ENCODE measurements around the gene RNF215. TPM values are rescaled to one million over a fixed set of nuclear protein-coding genes. Genes with fewer than 3 reads are reported as not detected.

RNF215 gene
- 17.5 and 25.2 TPM in 2 replicates for total RNA-seq

DNA sequence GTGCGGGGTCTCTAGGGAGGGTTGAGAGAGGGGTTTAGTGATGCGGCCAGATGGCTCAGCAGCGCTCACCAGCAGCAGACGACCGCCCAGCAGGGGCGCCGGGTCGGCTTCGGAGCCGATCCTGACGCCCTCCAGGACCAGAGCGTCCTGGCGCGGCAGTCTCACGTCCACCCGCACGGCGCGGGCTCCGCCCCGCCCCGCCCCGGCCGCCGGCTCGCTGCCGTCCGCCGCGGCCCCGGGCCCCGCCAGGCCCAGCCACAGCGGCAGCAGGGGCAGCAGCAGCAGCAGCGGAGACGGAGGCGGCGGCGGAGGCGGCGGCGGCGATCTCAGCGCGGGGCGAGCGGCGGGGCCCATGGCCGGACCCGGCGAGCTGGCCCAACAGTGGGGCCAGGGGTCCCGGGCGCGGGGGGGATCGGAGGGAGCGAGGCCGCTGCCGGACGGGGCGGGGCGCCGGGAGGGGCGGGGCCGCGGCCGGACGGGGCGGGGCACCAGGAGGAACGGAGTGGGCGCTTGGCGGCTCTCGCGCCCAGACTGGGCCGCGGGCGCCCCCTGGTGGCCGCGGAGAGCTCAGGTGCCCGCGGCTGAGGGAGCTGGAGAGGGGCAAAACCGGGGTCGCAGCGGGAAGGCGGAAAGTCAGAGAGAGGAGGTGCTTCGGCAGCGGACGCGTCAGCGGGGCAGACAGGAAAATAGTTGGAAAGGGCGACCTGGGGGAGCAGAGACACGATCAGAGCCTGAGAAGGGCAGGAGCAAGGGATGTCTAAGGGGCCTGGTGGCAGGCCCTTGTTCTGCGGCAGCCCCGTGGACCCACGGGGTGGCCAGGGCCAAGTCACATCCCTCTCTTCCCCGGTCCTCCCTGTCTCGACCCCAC is at the start of gene RNF215:
Gene RNF215 (minus strand): TSS at position 452 of the 868 bp plus-strand sequence. CDS start 98 bp downstream, at position 354.

DNA sequence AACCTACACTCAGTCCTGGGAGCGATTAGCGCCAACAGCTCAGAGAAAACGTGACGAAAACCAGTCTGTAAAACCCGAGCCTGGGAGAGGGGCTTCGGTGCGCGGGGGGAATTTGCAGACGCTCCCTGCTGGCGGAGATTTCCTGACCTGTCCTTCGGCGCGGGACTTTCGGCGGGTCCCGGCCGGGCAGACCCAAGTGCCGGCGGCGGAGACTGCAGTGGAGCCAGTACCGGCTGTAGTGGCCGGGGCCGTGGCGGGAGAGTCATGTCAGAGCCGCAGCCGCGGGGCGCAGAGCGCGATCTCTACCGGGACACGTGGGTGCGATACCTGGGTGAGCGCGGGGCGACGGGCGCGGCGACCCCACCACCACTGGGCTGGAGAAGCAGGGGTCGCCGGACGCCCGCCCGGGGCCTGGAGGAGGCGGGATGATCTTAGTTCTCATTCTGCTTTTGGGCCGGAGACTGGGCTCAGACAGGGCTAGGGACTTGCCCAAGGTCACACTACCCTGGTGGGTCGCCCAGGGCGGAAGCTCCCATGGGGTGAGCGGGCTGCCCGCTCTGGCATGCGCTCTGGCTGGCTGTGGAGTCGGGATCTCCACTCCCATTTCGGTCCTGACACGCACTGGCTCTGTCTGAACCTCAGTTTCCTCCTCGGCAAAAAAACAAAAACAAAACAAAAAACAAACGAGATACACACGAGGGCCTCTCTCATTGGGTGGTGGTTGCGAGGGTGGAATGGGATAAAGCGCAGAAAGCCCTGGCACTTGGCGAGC is 38.6 kb upstream of the RNF215 start, which contains the start of gene MTFP1:
Gene MTFP1 (plus strand): TSS at position 153 of the 772 bp plus-strand sequence. CDS start 112 bp downstream, at position 265.

DNA sequence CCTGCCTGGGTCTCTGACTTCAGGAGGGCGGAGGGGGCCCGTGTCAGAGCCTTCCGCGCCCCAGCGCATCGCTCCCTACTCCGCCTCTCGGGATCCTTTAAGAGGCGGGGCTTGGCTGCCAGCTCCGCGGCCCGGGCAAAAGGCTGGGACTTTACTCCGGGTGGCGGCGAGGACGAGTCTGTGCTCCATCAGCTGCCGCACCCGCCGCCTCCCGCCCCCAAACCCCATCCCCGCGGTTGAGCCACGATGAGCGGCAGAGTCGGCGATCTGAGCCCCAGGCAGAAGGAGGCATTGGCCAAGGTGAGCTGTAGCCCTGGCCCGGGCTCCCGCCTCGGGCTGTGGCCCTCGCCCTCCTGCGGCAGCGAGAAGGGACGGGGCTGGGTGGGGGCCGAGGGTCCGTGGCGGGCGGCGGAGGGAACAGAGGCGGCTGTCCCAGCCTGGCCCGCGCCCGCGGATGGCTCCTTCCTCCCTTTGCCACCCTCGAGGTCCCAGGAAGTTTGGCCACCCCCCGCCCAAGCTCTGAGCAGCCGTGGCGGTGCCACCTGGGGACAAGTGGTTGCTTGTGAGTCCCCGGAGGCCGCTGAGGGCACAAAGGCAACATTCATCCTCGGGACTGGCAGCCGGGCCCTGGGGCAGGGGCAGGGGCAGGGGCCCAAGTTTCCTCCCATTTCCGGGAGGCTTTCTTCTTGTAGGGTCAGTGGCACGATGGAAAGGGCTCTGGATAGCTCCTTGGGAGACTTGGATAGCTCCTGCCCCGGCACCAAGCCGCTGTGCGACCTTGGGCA is 9.9 kb upstream of the RNF215 start, which contains the start of gene SEC14L2:
Gene SEC14L2 (plus strand): TSS at position 148 of the 785 bp plus-strand sequence. CDS start 99 bp downstream, at position 247.

DNA sequence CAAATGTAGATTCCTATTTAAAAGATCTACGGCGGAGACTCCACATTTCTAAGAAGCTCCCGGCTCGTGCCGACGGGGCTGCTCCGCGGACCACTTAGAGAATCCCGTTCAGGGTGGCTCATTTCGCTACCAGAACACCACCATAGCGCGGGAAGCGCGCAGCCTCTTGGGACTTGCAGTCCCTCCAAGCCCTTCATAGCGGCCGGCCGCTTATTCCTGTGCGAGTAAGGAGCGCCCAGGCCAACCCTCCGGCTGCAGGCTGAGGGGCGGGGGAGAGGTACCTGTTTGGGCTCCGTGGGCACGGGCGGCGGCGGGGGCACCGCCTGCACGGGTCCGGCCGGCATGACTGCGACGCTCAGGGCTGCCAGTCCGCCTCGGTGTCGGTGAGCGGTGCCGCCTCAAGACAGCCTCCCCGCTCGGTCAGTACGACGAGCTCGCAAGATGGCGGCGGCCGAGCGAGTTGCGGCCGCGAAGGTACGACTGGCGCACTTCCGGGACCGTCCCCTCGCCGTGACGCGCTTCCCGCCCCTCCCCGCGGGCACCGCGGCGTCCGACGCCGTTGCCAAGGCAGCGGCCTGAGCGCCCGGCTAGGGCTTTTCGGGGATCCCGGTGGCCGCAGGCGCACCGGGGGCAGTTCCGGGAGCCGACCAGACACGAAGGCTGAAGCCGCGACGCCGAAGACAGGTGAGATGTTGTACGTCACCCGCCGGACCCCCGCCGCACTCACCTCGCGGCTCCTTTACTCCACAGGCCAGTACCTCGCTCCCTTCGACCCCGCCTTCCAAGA is 30.6 kb downstream of the RNF215 start, which contains the start of the genes CCDC157 and SF3A1:
Gene CCDC157 (plus strand): TSS at position 559 of the 787 bp plus-strand sequence. CDS start 8,994 bp downstream, outside the sequence.
Gene SF3A1 (minus strand): TSS at position 446 of the 787 bp plus-strand sequence. CDS start 102 bp downstream, at position 344.

Other genes with a start within 250 kb of the RNF215 start
- gene LIF, start 140.7 kb downstream of the RNF215 start, total RNA-seq, result 0.26 and 1.6 TPM in 2 replicates
- gene OSM, start 120.6 kb downstream of the RNF215 start, total RNA-seq, result not detected in 2 replicates
- 24.3 and 42.6 TPM in 2 replicates for gene CASTOR1, start 97.9 kb downstream of the RNF215 start, total RNA-seq
- gene TBC1D10A, start 60.5 kb downstream of the RNF215 start, total RNA-seq, result 10.9 and 27.8 TPM in 2 replicates
- gene SF3A1, start 30.5 kb downstream of the RNF215 start, total RNA-seq, result 25.2 and 32.3 TPM in 2 replicates
- 0.17 and 3.2 TPM in 2 replicates for gene CCDC157, start 30.4 kb downstream of the RNF215 start, total RNA-seq
- gene SEC14L2, start 9.6 kb upstream of the RNF215 start, total RNA-seq, result 4.0 and 5.0 TPM in 2 replicates
- 3.3 and 14.2 TPM in 2 replicates for gene MTFP1, start 38.4 kb upstream of the RNF215 start, total RNA-seq
- not detected in 2 replicates for gene SEC14L3, start 84.6 kb upstream of the RNF215 start, total RNA-seq
- gene SEC14L4, start 118.3 kb upstream of the RNF215 start, total RNA-seq, result not detected in 2 replicates
- under 0.01 TPM in 1 of 2 replicates, not detected in the other for gene SEC14L6, start 159.3 kb upstream of the RNF215 start, total RNA-seq
- 0.12 TPM in 1 of 2 replicates, not detected in the other for gene GAL3ST1, start 187.3 kb upstream of the RNF215 start, total RNA-seq
- gene PES1, start 204.5 kb upstream of the RNF215 start, total RNA-seq, result 54.1 and 63.2 TPM in 2 replicates
- gene TCN2, start 219.8 kb upstream of the RNF215 start, total RNA-seq, result 32.9 and 43.2 TPM in 2 replicates
- 8.4 and 9.5 TPM in 2 replicates for gene SLC35E4, start 248.4 kb upstream of the RNF215 start, total RNA-seq

Data from pericardium fibroblast (primary cell).